NCI-H82 (cell line): ENCODE measurements around the gene SLC14A1.

Experiments used
- DNase-seq: peaks from one replicate; lab custom pipeline; 2025; lab: John Stamatoyannopoulos, UW

Gene SLC14A1

GRCh38 chr18:45722899-45723298 is 1.1 kb upstream of the SLC14A1 start:
- peak; percentile 78 for DNase-seq

GRCh38 chr18:45724601-45725000 is 620 bp downstream of the SLC14A1 start:
- no peak for DNase-seq

- no peak for DNase-seq
Measured at GRCh38 chr18:45725336-45725735, 1.4 kb downstream of the SLC14A1 start.

- no peak for DNase-seq
Measured at GRCh38 chr18:45726603-45727002, 2.6 kb downstream of the SLC14A1 start.

- DNase-seq, result no peak
Measured at GRCh38 chr18:45727068-45727467, 3.1 kb downstream of the SLC14A1 start.

- DNase-seq, result no peak
Measured at GRCh38 chr18:45728336-45729010, 4.5 kb downstream of the SLC14A1 start.

GRCh38 chr18:45730832-45731575 is 7.0 kb downstream of the SLC14A1 start:
- no peak for DNase-seq

GRCh38 chr18:45731716-45732115 is 7.7 kb downstream of the SLC14A1 start:
- DNase-seq, result peak; percentile 2

- peak; percentile 17 for DNase-seq
Measured at GRCh38 chr18:45733535-45733934, 9.6 kb downstream of the SLC14A1 start.

GRCh38 chr18:45734505-45734904 is 10.5 kb downstream of the SLC14A1 start:
- no peak for DNase-seq

- DNase-seq, result no peak
Measured at GRCh38 chr18:45734944-45735343, 11.0 kb downstream of the SLC14A1 start.

GRCh38 chr18:45738660-45739059 is 14.7 kb downstream of the SLC14A1 start:
- no peak for DNase-seq

GRCh38 chr18:45739268-45739667 is 15.3 kb downstream of the SLC14A1 start:
- DNase-seq, result no peak

GRCh38 chr18:45739848-45740247 is 15.9 kb downstream of the SLC14A1 start:
- no peak for DNase-seq

GRCh38 chr18:45741056-45741455 is 17.1 kb downstream of the SLC14A1 start:
- no peak for DNase-seq

- DNase-seq, result no peak
Measured at GRCh38 chr18:45745817-45746461, 22.0 kb downstream of the SLC14A1 start.

- no peak for DNase-seq
Measured at GRCh38 chr18:45748501-45748900, 24.5 kb downstream of the SLC14A1 start.

- no peak for DNase-seq
Measured at GRCh38 chr18:45749918-45750689, 26.1 kb downstream of the SLC14A1 start.

- DNase-seq, result no peak
Measured at GRCh38 chr18:45751766-45752165, 27.8 kb downstream of the SLC14A1 start.

- no peak for DNase-seq
Measured at GRCh38 chr18:45752681-45753080, 28.7 kb downstream of the SLC14A1 start.

- DNase-seq, result no peak
Measured at GRCh38 chr18:45753286-45753685, 29.3 kb downstream of the SLC14A1 start.

- DNase-seq, result peak; percentile 36
Measured at GRCh38 chr18:45755934-45756333, 32.0 kb downstream of the SLC14A1 start.
